Activated CD8-positive, alpha-beta memory T cell treated with anti-CD3 and anti-CD28 coated beads, Interleukin-2, amount 50 U/mL, for 48 hours (primary cell): ENCODE results near the gene SPSB1.

Source experiments
- DNase-seq: peaks from one replicate; pipeline ENCODE4 v3.0.0-alpha.2; 2020

SPSB1 gene

GRCh38 chr1:9292361-9293240 is at the start of gene SPSB1:
SPSB1 (plus strand) TSS chr1:9292894; CDS start chr1:9355892, 62,998 bp downstream.
- peak; percentile 82 for DNase-seq

- no peak for DNase-seq
Measured at GRCh38 chr1:9243066-9243739, 49.5 kb upstream of the SPSB1 start.

- DNase-seq, result no peak
Measured at GRCh38 chr1:9244501-9245229, 48.0 kb upstream of the SPSB1 start.

GRCh38 chr1:9245230-9245619 is 47.5 kb upstream of the SPSB1 start:
- no peak for DNase-seq

GRCh38 chr1:9245661-9246060 is 47.0 kb upstream of the SPSB1 start:
- DNase-seq, result no peak

DNA sequence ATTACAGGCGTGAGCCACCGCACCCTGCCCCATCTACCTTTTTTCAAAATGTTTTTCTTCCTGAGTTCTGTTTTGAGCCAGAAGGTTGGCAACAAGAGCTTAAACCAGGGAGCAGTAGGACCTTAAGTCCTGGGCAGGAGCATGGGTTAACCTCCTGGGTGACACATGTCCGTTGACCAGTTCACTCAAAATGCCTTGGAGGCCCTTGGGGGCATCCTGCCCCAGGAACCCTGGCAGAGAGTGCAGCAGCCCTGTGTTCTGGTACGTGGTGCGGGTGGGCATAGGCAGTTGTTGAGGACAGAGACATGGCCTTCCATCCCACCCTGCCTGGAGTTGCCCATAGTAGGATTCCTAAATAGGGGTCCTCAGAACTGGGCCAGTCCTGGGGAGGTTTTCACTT is 46.5 kb upstream of the SPSB1 start:
- DNase-seq, result no peak

- no peak for DNase-seq
Measured at GRCh38 chr1:9246841-9247785, 45.6 kb upstream of the SPSB1 start.

GRCh38 chr1:9247894-9248293 is 44.8 kb upstream of the SPSB1 start:
- no peak for DNase-seq

DNA sequence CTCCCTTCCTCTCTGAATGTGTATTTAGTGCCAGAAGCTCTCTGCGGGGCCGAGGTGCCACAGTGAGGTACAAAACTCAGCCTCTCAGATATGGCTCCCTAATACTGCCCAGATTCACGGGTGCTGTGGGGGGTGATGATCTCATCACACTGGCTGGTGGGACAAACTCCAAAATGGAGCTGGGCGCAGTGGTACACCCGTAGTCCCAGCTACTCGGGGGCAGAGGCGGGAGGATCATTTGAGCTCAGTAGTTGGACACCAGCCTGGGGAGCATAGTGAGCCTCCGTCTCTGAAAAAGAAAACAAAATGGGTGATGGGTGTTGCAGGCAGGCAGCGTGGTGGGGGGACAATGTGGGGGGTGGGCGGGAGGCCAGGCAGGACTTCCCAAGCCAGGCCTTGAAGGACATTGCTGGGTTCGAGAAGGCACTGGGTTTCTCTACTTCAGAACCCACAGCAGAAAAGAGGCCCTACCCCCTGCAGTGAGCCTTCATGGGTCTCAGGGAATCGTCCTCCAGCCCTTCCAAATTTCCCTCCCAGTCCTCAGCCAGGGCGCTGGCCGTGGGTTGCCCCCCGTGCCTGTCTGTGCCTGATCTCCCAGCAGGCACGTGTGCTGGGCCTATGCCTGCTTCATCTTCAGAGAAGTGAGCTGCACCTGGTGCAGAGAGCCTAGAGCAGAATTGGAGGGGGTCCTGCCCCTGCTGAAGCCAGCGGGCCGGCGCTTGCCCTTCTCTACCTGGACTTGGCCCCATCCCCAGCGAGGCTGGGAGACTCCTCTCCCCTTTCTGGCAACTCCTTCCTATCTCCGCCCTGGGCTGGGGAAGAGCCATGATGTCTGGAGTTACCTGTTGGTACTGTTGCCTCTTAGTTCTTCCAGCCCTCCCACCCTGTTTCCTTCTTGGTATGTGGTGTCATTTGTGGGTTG is 44.1 kb upstream of the SPSB1 start:
- DNase-seq, result no peak

- no peak for DNase-seq
Measured at GRCh38 chr1:9249263-9249533, 43.5 kb upstream of the SPSB1 start.

- DNase-seq, result peak; percentile 70
Measured at GRCh38 chr1:9249534-9250410, 42.9 kb upstream of the SPSB1 start.

DNA sequence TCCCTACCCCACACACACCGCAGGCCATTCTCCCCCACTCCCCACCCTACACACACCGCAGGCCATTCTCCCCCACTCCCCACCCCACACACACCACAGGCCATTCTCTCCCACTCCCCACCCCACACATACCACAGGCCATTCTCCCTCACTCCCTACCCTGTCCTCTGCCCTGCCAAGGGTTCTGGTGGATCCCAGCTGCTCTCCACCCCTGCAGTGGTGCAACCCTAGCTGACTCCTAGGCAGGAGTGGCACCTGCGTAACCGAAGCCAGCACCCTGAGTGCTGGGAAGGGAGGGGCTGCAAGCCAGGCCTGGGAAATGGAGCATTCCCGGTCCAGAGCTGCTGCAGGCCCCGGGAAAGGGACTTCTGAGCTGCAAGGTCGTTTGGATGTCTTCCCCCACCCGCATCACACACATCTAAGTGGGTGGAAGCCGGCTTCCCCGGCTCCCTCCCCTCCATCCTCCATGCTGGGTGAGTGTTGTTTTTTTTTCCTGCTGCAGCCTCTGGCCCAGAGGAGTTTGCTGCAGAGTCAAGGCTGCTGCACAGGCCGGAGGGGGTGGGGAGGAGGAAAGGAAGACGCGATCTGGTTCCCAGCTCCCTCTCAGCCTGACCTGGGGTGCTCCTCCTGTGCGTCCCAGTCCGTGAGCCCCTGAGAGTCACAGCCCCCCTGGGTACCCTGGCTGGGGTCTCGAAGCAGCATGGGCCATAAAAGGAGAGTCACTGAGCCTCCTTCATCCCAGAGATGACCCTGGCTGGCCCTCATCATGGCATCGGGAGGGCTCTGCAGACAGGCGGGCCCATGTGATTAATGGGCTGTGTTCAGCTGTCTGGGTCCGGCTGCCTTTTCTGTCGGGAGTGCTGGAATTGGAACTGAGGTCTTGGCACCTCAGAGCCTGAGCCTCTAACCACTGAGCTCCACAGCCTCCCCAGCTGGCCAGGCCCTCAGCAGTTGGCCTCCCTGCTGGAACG is 42.0 kb upstream of the SPSB1 start:
- no peak for DNase-seq

- no peak for DNase-seq
Measured at GRCh38 chr1:9251501-9251900, 41.2 kb upstream of the SPSB1 start.

DNA sequence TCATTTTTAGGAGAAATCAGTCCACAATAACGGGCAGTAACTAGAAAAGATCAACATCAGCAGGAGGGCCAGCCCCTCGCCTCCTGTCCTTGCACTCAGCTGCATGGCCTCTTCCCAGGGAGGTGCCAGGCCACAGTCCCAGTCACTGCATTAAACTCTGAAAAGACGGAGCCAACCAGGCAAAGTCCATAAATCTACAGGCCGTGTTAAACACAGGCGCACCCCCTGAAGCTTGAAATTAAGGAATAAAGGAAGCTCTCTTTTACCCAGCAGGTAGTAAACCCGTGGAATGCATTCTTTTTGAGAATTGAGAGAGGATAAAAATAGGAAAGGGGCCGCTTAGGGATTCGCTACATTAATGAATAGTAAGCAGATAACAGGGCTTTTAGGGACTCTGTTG is 39.7 kb upstream of the SPSB1 start:
- DNase-seq, result no peak

DNA sequence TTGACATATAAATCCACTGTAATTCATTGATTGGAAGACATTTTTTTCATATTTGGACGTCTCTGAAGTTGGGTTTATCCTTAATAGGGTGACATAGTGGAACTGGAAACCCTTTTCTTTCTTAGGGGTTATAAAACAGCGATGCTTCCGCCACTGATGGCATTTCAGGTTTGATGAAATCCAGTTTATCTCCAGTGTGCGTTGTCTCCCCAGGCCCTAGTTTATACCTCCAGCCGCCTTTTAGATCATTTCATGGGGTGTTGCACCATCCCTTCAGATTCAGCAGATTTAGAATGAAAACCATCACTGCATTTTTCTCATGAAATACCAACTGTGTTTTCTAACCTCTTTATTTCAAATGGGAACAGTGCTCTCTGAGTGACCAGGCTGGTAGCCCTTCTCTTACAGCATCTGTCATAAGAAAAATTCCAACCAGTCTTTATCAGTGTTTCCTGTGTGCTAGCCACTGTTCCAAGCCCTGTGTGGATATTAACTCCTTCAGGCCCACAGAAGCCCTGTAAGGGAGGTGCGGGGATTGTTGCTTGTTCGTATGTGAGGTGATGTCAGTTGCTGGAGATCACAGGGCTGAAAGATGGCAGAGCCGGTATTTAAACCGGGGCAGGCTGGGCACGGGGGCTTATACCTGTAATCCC is 39.1 kb upstream of the SPSB1 start:
- DNase-seq, result no peak

DNA sequence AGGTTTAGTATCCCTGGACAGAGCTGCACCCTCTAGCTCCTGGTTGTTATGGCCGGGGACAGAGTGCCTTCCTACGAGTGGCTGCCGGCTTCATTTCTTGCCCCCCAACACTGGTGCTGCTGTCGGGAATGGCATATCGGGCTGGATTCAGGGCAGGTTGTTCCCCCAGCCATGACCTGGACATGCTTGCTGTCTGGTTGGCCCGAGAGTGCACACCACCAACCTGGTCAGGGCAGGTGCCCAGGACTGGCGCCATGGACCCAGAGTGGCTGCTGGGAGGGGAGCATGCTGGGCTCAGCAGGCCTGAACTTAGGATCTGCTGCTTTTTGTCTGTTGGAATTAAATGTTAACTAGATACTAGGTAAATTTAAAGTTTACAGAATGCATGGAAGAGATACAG is 36.4 kb upstream of the SPSB1 start:
- no peak for DNase-seq

- no peak for DNase-seq
Measured at GRCh38 chr1:9257851-9258250, 34.8 kb upstream of the SPSB1 start.

DNA sequence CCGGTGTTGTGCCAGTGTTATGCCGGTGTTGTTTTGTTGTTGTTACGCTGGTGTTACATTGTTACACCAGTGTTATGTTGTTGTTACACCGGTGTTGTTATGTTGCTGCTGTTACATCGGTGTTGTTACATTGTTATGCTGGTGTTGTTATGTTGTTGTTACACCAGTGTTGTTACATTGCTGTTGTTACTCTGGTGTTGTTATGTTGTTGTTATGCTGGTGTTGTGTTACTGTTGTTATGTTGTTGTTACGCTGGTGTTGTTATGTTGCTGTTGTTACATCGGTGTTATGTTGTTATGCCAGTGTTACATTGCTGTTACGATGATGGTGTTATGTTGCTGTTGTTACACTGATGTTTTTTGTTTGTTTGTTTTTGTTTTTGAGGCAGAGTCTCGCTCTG is 34.1 kb upstream of the SPSB1 start:
- DNase-seq, result no peak
